Measurements from ENCODE around the gene CLMN.
A peak's percentile ranks its signal among the peaks of the same experiment; 100 is the strongest.

The CLMN gene

GRCh38 chr14:95256776-95257060 lies 63.0 kb downstream of the CLMN start:
- no peaks in the 10 kb centered on the region for H3K27me3 ChIP-seq (ENCODE audit: insufficient read depth, poor library complexity, severe bottlenecking)
- H3K4me3 ChIP-seq (replicated peaks; ENCODE audit: insufficient read depth, low read length): no peak overlapping the region
- no peak for DNase-seq (ENCODE audit: low read depth in 1 of 2, low spot score in 1 of 2)
- no peak overlapping the region for H3K27ac ChIP-seq (replicated peaks)
- TF ChIP-seq REST (IDR thresholded peaks at IDR 0.05; ENCODE audit: insufficient replicate concordance, low read depth) (no peak), POLR2AphosphoS5 (IDR thresholded peaks at IDR 0.05; ENCODE audit: low read depth) (no peak), CTCF (IDR thresholded peaks at IDR 0.05; ENCODE audit: insufficient read depth, low read length) (no peak), SPI1 (IDR thresholded peaks at IDR 0.05; ENCODE audit: borderline replicate concordance, low read depth) (no peak), GABPA (IDR thresholded peaks at IDR 0.05; ENCODE audit: low read depth) (no peak)

GRCh38 chr14:95256002-95256775 lies 63.5 kb downstream of the CLMN start:
- DNase-seq (ENCODE audit: low read depth in 1 of 2, low spot score in 1 of 2): no peak
- Histone ChIP-seq H3K27me3 (ENCODE audit: insufficient read depth, poor library complexity, severe bottlenecking) (no peaks in the 10 kb centered on the region), H3K4me3 (replicated peaks; ENCODE audit: insufficient read depth, low read length) (no peak overlapping the region), H3K27ac (replicated peaks) (no peak overlapping the region)
- TF ChIP-seq CTCF (IDR thresholded peaks at IDR 0.05; ENCODE audit: insufficient read depth, low read length): no peak

- Histone ChIP-seq H3K27ac (replicated peaks) (no peak overlapping the region), H3K4me3 (replicated peaks; ENCODE audit: insufficient read depth, low read length) (no peak overlapping the region), H3K27me3 (ENCODE audit: insufficient read depth, poor library complexity, severe bottlenecking) (no peaks in the 10 kb centered on the region)
- TF ChIP-seq SPI1 (IDR thresholded peaks at IDR 0.05; ENCODE audit: borderline replicate concordance, low read depth) (no peak), CTCF (IDR thresholded peaks at IDR 0.05; ENCODE audit: insufficient read depth, low read length) (no peak), POLR2AphosphoS5 (IDR thresholded peaks at IDR 0.05; ENCODE audit: low read depth) (no peak), REST (IDR thresholded peaks at IDR 0.05; ENCODE audit: insufficient replicate concordance, low read depth) (no peak), GABPA (IDR thresholded peaks at IDR 0.05; ENCODE audit: low read depth) (no peak)
- peak; percentile 23 to 39 for DNase-seq (ENCODE audit: low read depth in 1 of 2, low spot score in 1 of 2)
These were observed 64.2 kb downstream of the CLMN start for GRCh38 chr14:95255487-95255886.

- DNase-seq (ENCODE audit: low read depth in 1 of 2, low spot score in 1 of 2): no peak
These were observed 64.7 kb downstream of the CLMN start for GRCh38 chr14:95255013-95255412.

More at GRCh38 chr14:95255013-95255412, 64.7 kb downstream of the CLMN start:
- Histone ChIP-seq H3K27ac (replicated peaks) (no peak overlapping the region), H3K4me3 (replicated peaks; ENCODE audit: insufficient read depth, low read length) (no peak overlapping the region), H3K27me3 (ENCODE audit: insufficient read depth, poor library complexity, severe bottlenecking) (no peaks in the 10 kb centered on the region)
- TF ChIP-seq REST (IDR thresholded peaks at IDR 0.05; ENCODE audit: insufficient replicate concordance, low read depth): no peak
- TF ChIP-seq CTCF (IDR thresholded peaks at IDR 0.05; ENCODE audit: insufficient read depth, low read length): no peak
